ENCODE results near the gene TBC1D17. TPM values are rescaled to one million over a fixed set of nuclear protein-coding genes. Genes with fewer than 3 reads are reported as not detected.

TBC1D17 gene
- polyA plus RNA-seq, 4 donors: 40.4 to 51.4 (median 43.4) TPM

- no peak for DNase-seq (ENCODE audit: low read depth in 4 of 4, low spot score in 3 of 4)
Measured at GRCh38 chr19:49847731-49848696, 29.5 kb upstream of the TBC1D17 start.

- no peak for DNase-seq (ENCODE audit: low read depth in 4 of 4, low spot score in 3 of 4)
Measured at GRCh38 chr19:49848938-49849337, 28.6 kb upstream of the TBC1D17 start.

- DNase-seq (ENCODE audit: low read depth in 4 of 4, low spot score in 3 of 4): no peak
Measured at GRCh38 chr19:49849433-49850220, 27.9 kb upstream of the TBC1D17 start.

GRCh38 chr19:49850221-49850486, 27.3 kb upstream of the TBC1D17 start:
- DNase-seq (ENCODE audit: low read depth in 4 of 4, low spot score in 3 of 4): no peak

GRCh38 chr19:49850487-49851342, 26.8 kb upstream of the TBC1D17 start, which contains the start of gene PTOV1:
Gene PTOV1 (plus strand): TSS chr19:49851159.
- peak; percentile 78 to 86 (median 82) for DNase-seq (ENCODE audit: low read depth in 4 of 4, low spot score in 3 of 4)

- no peak for DNase-seq (ENCODE audit: low read depth in 4 of 4, low spot score in 3 of 4)
Measured at GRCh38 chr19:49851456-49852259, 25.8 kb upstream of the TBC1D17 start.

GRCh38 chr19:49852631-49853126, 24.8 kb upstream of the TBC1D17 start:
- DNase-seq (ENCODE audit: low read depth in 4 of 4, low spot score in 3 of 4): no peak

GRCh38 chr19:49853852-49854377, 23.6 kb upstream of the TBC1D17 start:
- no peak for DNase-seq (ENCODE audit: low read depth in 4 of 4, low spot score in 3 of 4)

GRCh38 chr19:49854378-49855263, 22.9 kb upstream of the TBC1D17 start:
- no peak for DNase-seq (ENCODE audit: low read depth in 4 of 4, low spot score in 3 of 4)

- no peak for DNase-seq (ENCODE audit: low read depth in 4 of 4, low spot score in 3 of 4)
Measured at GRCh38 chr19:49855277-49855675, 22.2 kb upstream of the TBC1D17 start.

GRCh38 chr19:49855676-49856573, 21.6 kb upstream of the TBC1D17 start:
- DNase-seq (ENCODE audit: low read depth in 4 of 4, low spot score in 3 of 4): no peak

- no peak for DNase-seq (ENCODE audit: low read depth in 4 of 4, low spot score in 3 of 4)
Measured at GRCh38 chr19:49856574-49857021, 20.9 kb upstream of the TBC1D17 start.

GRCh38 chr19:49857061-49857837, 20.3 kb upstream of the TBC1D17 start:
- DNase-seq (ENCODE audit: low read depth in 4 of 4, low spot score in 3 of 4): no peak

- DNase-seq (ENCODE audit: low read depth in 4 of 4, low spot score in 3 of 4): no peak
Measured at GRCh38 chr19:49857838-49858087, 19.7 kb upstream of the TBC1D17 start.

GRCh38 chr19:49858088-49858985, 19.2 kb upstream of the TBC1D17 start:
- DNase-seq (ENCODE audit: low read depth in 4 of 4, low spot score in 3 of 4): no peak

Data from right renal pelvis (tissue), 4 donors.